ENCODE measurements around the gene TEAD1. TPM values are rescaled to one million over a fixed set of nuclear protein-coding genes. Genes with fewer than 3 reads are reported as not detected.

The TEAD1 gene
- total and polyA plus RNA-seq, 4 donors: 9.1 to 38.4 (median 10.7) TPM

- DNase-seq (ENCODE audit: low spot score): no peak
- TF ChIP-seq EGR1 (IDR thresholded peaks at IDR 0.05; ENCODE audit: low read depth in 2 of 2): no peak
- TF ChIP-seq ATF3 (IDR thresholded peaks at IDR 0.05): no peak
- no peak for TF ChIP-seq CTCF (IDR thresholded peaks at IDR 0.05; ENCODE audit: low read depth, low read length, missing input control)
- TF ChIP-seq GABPA (IDR thresholded peaks at IDR 0.05 in 1 of 2, conservative IDR thresholded peaks at IDR 0.05 in 1 of 2): no peak
- TF ChIP-seq FOXA1 (IDR thresholded peaks at IDR 0.05): no peak
- no peak for TF ChIP-seq SP1 (IDR thresholded peaks at IDR 0.05)
- TF ChIP-seq RXRA (IDR thresholded peaks at IDR 0.05): no peak
- TF ChIP-seq FOXA2 (IDR thresholded peaks at IDR 0.05): no peak
- TF ChIP-seq ZBTB33 (IDR thresholded peaks at IDR 0.05): no peak
- TF ChIP-seq REST (IDR thresholded peaks at IDR 0.05): no peak
- TF ChIP-seq HNF4G (IDR thresholded peaks at IDR 0.05): no peak
- TF ChIP-seq JUND (IDR thresholded peaks at IDR 0.05): no peak
- no peak for TF ChIP-seq MAX (IDR thresholded peaks at IDR 0.05)
- no peak for TF ChIP-seq HNF4A (conservative IDR thresholded peaks at IDR 0.05)
- TF ChIP-seq TAF1 (conservative IDR thresholded peaks at IDR 0.05): no peak
- no peak for TF ChIP-seq NR2F2 (IDR thresholded peaks at IDR 0.05)
- no peak for TF ChIP-seq RAD21 (IDR thresholded peaks at IDR 0.05)
- no peak for TF ChIP-seq YY1 (IDR thresholded peaks at IDR 0.05)
- Histone ChIP-seq H3K4me3 (ENCODE audit: low read depth in 1 of 3, low read length in 3 of 3) (no peak overlapping the region), H3K9ac (ENCODE audit: low read depth in 1 of 2, low read length in 2 of 2) (no peak overlapping the region), H3K4me1 (ENCODE audit: control insufficient read depth in 4 of 4, insufficient read depth in 4 of 4, low read length in 3 of 4) (peaks cover 0 to 2% (median 0%) of the 10 kb centered on the region in 4 donors), H3K27me3 (ENCODE audit: control insufficient read depth in 4 of 4, insufficient read depth in 4 of 4, low read length in 3 of 4) (no peaks in the 10 kb centered on the region), H3K27ac (ENCODE audit: low read depth in 1 of 2, low read length in 2 of 2) (no peak overlapping the region), H3K36me3 (ENCODE audit: control insufficient read depth in 4 of 4, insufficient read depth in 3 of 4, low read depth in 1 of 4, low read length in 3 of 4) (no peaks in the 10 kb centered on the region), H3K9me3 (ENCODE audit: control insufficient read depth in 4 of 4, low read length in 3 of 4) (peaks cover 0 to 4% (median 0%) of the 10 kb centered on the region in 4 donors)
- 87% methylated on average over 3 of the region's 3 CpGs for WGBS
Observed at GRCh38 chr11:12669930-12670329, 4.3 kb upstream of the TEAD1 start.

Measured in liver (tissue), 9 donors.